ENCODE measurements around the gene GYPB.
"Not testable (repeated sequence)": the region's sequence is repeated elsewhere in the genome, so short reads cannot be mapped to it uniquely, and the experiment has no call there.

The GYPB gene

DNA sequence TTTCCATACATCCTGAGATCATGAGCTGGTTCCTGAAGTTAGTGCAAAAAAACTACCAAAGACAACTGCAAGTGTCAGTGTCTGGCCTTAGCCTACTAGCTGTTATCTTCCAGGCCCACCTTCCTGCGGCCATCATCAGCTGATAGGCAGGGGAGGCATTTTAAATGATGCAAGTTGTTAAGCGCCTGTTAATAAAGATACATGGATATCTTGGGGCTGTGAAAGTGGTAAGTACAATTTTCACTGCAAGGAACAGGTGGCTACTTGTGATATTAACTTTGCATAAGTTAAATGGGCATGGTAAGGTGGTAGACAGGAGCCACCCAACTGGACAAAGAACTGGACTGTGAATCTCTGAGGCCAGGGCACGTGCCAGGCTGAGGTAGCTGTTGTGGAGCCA, at the start of gene GYPB:
GYPB (minus strand) TSS at position 104 of the 400 bp plus-strand sequence; CDS start at position 11, 93 bp downstream.
- FAIRE-seq, result not testable (repeated sequence)

DNA sequence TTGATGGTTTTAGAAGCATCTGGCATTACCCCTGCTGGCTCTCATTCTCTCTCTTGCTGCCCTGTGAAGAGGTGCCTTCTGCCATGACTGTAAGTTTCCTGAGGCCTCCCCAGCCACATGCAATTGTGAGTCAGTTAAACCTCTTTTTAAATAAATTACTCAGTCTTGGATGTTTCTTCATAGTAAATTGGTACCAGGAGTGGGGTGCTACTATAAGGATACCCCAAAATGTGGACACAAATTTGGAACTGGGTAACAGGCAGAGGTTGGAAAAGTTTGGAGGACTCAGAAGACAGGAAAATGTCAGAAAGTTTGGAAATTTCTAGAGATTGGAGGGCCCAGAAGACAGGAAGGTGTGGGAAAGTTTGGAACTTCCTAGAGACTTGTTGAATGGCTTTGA, 42.4 kb upstream of the GYPB start:
- not testable (repeated sequence) for FAIRE-seq

DNA sequence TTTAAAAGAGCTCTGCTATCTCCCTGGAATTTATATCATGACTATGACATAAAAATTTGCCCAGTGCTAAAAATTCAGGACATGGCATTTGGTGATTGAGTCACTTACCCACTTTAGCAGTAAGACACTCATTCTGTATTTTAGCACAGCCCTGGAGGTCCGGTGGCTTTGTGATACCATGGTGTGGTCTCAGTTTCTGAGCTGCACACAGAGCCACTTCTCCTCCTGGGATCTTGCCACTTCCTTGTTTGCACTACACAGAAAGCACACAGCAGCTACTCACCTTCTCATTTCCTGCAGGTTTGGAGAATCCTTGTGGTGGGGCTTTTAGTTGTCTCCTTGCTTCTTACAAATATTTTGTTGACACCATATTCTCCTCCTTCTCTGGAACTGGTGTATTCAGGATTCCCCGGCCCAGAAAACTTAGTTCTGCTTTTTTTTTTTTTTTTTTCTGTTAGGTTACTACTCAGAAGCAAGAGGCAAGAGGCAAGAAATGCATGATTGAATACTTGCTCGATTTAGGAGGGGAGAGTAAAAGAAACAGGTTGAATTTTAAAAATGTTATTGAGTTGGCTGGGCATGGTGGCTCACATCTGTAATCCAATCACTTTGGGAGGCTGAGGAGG, 41.2 kb upstream of the GYPB start:
- not testable (repeated sequence) for FAIRE-seq

DNA sequence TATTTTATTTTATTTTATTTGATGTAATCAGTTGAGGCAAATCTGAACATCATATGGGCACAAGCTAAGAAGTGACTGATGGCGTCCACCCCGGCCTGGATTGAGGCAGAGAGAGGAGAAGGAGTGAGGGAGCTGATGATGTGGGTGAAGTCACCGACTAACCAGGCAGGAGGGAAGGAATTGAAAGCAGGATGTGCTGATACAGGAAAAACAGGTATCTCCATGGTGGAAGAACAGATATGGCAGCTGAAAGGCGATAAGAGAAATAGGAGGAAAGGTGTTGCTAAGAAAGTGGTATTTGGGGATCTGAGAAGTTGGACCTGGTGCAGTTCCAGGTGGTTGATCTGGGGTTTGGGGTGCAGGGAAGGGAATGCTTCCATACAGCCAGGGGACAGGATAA, 37.6 kb upstream of the GYPB start:
- no peak for FAIRE-seq

DNA sequence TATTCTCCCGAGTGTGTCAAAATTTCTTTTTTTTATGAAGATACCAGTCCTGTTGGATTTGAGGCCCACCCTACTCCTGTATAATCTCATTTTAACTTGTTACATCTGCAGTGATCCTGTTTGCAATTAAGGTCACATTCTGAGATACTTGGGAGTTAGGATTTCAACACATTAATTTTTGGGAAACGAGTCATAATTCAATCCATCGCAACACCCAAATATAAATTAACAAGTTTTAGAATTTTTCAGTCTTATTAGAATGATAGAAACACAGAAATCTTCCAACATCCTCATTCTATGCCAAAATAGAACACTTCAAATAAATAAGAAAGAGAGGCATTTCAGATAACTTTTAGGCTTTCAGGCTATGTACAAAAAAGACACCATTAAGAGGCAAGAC, 36.2 kb upstream of the GYPB start:
- not testable (repeated sequence) for FAIRE-seq

DNA sequence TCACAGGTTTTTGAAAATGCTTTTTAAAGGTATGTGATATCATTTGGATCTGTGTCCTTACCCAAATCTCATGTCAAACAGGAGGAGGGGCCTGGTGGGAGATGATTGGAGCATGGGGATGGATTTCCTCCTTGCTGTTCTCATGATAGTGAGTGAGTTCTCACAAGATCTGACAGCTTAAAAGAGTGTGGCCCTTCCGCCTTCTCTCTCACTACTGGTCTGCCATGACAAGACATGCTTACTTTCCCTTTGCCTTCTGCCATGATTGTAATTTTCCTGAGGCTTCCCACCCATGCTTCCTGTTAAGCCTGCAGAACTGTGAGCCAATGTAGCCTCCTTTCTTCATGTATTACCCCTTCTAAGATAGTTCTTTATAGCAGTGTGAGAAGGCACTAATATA, 32.3 kb upstream of the GYPB start:
- not testable (repeated sequence) for FAIRE-seq

DNA sequence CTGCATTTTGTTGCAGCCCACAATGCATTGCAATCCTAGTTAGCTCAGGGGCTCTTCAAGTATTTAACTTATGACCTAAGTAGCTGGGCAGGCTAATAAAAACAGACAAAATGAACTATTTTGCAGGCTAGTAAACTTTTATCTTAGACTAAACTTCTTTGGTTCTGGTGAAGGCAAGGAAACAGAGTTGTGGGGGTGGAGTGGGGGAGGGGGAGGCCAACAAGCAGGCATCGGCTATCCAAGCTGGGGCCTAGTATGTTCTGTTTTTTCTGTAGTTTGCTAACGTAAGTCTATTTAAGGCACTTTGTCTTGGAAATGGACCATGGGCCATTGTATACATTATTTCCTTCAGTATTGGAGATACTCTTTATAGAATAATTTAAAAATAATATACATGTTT, 31.5 kb upstream of the GYPB start:
- not testable (repeated sequence) for FAIRE-seq

DNA sequence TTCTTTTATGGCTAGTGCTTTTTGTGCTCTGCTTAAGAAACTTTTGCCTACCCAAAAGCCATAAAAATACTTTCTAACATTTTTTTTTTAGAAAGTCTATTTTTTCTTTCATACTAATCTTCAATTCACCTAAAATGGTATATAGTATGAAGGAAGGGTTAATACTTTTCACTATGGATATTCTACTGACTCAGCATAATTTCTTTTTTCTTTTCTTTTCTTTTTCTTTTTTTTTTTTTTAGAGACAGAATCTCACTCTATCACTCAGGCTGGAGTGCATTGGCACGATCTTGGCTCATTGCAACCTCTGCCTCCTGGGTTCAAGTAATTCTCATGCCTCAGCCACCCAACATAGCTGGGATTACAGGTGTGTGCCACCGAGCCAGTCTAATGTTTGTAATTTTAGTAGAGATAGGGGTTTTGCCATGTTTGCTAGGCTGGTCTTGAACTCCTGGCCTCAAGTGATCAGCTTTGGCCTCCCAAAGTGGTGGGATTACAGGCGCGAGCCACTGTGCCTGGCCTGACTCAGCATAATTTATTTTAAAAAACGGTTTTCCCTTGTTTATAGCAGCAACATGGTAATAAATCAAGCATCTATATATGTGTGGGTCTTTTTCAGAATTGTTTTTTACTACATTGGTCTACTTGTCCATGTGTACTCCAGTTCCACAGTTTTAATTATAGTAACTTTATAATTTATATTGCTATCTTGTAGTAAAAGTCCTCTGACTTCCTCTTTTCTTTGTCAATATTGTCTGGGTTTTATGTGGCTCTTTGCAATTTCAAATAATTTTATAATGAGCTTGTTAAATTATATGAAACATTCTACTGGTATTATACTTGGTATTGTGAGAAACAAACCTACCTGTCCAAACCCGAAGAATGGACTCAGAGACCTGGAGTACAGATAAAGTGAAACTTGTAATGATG, 30.6 kb upstream of the GYPB start:
- FAIRE-seq, result peak; percentile 78

DNA sequence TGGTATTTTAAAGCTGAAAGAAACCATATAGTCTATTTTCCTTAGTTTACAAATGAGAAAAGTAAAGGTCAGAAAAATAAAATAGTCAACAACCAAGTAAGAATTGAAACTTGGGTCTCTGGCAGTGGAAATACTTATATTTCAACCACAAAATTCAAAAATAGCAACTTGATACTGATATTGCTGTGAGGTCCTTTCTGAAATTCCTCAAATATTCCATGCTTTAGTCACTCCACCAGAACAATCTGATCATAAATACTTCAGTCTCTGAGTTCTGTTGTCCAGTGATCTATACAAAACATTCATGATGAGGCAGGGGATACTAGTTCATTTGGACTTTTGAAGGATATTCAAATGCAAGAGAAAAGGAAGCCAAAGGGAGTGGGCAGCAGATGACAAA, 25.8 kb upstream of the GYPB start:
- not testable (repeated sequence) for FAIRE-seq

DNA sequence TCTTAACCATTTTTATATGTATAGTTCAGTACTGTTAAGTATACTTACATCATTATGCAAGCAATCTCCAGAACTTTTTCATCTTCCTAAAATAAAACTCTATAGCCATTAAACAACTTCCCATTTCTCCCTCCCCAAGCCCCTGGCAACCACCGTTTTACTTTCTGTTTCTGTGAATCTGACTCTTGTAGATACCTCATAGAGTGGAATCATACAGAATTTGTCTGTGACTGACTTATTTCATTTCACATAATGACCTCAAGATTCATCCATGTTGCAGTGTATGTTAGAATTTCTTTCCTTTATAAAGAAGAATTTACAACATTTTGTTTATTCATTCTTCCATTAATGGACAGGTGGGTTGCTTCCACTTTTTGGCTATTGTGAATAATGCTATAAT, 13.4 kb upstream of the GYPB start:
- peak; percentile 51 for FAIRE-seq

DNA sequence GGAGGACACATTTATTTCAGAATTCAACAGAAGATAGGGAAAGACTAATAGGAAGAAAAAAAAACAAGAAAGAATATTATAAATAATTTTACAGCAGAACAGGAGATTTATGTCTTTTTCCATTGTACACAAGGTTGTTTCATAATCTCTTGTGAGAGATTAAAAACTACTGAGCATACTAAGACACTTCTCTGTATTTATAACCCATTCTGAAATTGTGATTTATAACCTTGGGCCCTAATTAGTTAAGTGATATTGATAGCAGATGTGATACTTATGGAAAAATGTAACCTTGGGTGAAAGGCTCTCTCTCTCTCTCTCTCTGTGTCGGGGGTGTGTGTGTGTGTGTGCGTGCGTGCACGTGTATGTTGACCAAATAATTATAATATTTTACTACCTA, 12.7 kb upstream of the GYPB start:
- FAIRE-seq, result peak; percentile 59

DNA sequence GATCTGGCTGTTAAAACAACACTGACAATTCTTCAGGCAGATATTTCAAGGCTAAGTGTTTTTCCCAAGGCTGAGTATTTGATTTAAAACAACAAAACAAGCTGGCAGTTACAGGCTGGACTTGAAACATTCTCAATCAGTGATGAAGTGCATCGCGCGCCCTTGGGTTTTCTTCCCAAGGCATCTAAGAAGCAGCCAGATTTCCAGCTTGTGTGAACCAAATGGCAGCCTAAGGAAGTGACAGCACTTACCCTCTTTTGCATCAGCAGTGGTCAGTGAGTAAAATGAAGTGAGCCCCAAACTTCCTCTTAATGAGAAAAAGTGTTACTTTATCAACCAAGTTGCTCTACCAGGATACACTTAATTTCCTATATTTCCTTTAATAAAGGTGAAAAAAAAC, 12.2 kb upstream of the GYPB start:
- FAIRE-seq, result not testable (repeated sequence)

DNA sequence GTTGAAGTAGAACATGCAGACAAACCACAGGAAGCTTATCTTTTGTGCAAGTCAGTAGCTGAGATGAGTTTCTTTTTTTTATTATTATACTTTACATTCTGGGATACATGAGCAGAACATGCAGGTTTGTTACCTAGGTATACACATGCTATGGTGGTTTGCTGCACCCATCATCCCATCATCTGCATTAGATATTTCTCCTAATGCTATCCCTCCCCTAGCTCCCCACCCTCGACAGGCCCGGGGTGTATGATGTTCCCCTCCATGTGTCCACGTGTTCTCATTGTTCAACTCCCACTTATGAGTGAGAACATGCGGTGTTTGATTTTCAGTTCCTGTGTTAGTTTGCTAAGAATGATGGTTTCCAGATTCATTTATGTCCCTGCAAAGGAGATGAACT, 11.5 kb upstream of the GYPB start:
- not testable (repeated sequence) for FAIRE-seq

DNA sequence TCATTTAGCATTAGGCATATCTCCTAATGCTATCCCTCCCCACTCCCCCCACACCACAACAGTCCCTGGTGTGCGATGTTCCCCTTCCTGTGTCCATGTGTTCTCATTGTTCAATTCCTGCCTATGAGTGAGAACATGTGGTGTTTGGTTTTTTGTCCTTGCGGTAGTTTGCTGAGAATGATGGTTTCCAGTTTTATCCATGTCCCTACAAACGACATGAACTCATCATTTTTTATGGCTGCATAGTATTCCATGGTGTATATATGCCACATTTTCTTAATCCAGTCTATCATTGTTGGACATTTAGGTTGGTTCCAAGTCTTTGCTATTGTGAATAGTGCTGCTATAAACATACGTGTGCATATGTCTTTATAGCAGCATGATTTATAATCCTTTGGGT, 7.5 kb upstream of the GYPB start:
- FAIRE-seq, result not testable (repeated sequence)

DNA sequence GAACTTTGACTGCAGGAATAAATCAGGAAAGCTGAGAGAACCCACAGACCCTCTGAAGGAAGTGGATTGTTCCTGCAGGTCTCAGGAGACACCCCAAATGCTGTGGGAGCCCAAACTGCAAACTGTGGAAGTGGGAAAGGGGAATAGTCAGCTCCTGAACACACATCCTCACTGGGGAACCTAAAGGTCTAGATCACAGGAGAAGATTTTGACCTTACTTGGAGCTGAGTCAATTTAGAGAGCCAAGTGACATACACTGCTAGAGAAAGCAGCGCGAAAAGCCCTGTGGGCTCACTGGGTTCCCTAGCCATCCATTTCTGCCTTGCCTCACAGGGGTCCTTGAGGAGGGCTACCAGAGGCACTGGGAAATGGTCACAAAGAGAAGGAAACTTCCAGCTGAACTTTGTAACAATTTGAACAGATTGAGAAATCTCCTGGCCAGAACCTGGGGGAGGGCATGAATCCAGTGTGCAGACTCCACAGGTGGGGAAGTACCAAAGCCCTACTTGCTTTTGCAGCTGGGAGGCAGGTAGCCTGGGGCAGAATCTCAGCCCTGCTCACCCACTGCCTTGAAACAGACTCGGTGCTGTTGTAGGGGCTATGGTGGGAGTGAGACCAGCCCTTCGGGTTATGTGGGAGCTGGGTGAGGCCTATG, 5.3 kb upstream of the GYPB start:
- FAIRE-seq, result not testable (repeated sequence)

DNA sequence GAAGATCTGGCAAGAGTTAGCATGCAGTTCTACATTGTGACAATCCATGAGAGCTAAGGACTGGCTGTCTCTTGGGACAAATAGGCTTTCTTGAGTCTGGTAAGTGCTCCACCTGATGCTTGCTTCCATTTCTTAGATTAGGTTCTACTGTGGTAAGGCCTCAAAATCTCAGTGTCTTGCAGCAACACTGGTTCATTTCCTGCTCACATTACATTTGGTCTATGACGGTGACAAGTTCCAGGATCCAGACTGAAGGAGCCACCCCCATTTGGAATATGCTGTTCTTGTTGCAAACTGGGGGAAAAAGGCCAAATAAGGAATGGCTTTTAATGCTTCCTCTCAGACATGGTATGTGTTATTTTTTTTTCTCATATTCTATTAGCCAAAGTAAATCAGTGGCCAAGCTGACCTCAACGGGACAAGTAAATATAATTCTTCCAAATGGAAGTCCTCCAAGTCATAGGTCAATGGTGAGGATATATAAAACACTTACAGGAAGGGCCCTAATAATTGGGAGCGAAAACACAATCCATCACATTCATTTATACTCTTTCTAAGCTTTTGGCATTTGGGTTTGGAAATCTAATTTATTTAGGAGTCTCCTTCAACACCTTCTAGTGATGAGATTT, 3.7 kb upstream of the GYPB start:
- not testable (repeated sequence) for FAIRE-seq

DNA sequence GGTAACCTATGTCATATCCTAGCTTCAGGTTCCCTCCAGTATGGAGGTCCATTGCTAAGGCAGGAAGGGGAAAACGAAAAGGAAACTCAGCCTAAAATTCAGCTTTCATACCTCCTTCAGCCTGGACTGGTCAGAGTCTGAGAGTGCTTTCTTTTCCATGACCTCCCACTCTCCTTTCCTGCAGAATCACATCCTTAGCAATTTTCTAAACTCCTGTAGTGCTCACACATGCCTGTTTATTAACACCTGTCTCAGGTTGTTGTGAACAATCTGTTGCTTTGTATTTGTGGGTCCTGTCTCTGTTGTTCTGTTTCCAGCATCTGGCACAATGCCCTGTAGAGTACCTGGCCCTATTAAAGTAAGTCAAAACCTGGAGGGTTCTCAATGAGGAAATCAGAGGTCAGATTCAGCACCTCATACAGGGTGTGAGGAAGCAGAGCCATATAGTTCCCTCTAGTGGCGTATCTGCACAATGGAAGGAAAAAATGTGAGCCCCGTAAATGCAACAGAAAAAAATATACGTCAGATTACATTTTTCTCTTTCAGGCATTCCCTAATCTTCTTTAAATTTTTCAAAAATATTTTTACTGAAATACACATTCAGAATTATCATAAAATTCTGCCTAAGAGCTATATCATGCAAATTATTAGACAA, 2.3 kb upstream of the GYPB start:
- peak; percentile 46 for FAIRE-seq

DNA sequence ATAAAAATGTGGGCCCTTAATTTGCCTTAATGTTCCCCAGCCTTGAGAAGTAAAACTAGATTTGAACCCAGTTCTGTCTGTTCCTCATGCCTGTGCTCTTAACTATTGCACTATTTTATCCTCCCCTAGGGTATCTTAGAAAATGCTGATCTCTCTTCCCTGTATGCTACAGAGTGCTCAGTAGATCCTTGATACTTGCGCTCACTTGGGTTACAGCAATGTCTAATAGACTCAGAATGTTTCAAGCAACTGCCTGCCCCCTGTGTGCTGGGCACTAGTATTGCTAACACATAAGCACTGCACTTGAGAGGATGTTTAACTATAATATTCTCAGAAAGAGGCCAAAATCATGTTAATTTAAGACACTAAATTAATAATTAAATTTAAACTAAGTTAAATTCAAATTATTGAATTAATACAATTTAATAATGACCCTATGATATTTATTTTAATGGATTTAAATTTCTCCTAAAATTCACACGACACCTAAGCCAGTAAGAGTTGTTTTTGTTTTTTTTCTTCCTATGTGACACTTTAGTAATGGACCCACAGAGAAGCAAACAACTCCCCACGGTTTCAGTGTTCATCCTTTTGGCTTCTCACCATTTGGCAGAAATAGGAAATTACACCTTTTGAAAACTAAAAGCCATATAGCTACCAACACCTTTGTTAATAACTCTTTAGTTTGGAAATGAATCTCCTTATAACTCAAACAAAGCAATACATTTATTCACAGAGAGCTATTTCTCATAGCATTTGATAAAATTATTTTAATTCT, 768 bp downstream of the GYPB start:
- FAIRE-seq, result peak; percentile 89

DNA sequence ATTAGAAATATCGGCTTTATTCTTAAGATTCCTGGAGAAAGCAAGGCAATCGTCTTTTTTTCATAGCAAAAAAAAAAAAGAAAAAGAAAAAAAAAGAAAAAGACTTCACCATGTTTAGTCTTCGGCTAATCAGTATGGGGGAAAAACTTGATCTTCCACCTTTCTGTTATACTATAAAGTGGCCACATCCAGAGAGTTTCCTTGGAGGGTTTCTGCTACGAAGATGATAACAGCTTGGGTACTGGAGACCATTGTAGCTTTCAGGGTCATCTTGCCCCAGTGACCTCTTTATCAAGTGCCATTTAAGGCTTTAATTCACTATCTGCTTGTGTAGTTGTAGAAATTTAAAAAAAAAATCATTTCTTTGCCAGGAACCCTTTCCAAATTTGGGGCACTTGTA, 1.9 kb downstream of the GYPB start:
- not testable (repeated sequence) for FAIRE-seq

DNA sequence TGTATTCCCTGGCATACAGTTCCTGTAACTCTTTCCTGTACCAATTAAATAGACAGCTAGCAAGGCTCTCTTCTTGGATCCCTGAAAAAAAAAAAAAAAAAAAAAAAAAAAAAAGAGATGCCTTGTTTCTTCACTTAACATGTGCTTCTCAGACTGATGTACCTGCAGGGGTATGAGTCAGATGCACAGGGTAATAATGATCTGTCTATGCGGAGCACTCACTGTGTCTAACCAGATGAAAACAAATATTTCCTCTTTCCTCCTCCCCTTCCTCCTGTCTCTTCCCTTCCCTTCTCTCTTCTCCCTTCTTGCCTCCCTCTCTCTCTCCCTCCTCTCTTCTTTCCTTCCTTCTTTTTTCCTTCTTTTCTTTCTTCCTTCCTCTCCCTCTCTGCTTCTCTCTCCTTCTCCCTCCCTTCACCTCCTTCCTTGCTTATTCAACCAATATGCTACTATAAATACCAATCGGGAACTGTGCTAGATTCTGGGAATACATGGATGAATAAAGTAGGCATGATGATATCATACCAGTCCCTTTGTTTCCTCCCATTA, 3.0 kb downstream of the GYPB start:
- not testable (repeated sequence) for FAIRE-seq

DNA sequence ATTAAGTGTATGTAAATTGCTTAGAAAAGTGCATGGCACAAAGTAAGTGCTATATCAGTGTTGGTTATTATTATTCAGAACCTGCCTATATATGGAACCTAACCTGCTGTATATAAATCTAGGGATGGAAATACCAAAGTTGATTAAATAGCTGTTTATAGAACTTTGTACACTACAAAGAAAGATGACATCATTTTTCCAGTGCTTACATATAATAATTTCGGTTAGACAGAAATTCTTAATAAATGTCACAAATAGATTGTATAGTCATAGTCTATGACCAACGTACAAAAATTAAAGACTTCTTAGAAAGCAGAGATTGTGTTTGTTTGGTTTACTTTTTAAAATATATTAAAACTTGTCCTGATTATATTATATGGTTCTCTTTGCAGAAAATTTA, 4.4 kb downstream of the GYPB start:
- FAIRE-seq, result peak; percentile 81
